Mononuclear cell (primary cell): Measurements from ENCODE around the gene LEFTY1. TPM values are rescaled to one million over a fixed set of nuclear protein-coding genes. Genes with fewer than 3 reads are reported as not detected.

Source experiments
- H3K27me3 ChIP-seq: 2 replicates; pipeline ENCODE4 v1.6.0; 2011; ENCODE audit warnings: low read length, control low read depth; ENCODE audit not compliant: insufficient read depth
- H3K4me1 ChIP-seq: 2 replicates; pipeline ENCODE4 v1.5.1; 2011; ENCODE audit warnings: mild to moderate bottlenecking, low read length, control low read depth; ENCODE audit not compliant: insufficient read depth
- H3K4me3 ChIP-seq: 2 replicates; pipeline ENCODE4 v1.5.1; 2011; ENCODE audit warnings: mild to moderate bottlenecking, low read length, moderate library complexity
- H3K9me3 ChIP-seq: 2 replicates; pipeline ENCODE4 v1.5.1; 2011; ENCODE audit warnings: low read depth, mild to moderate bottlenecking, control low read depth, low read length
- total RNA-seq: library from RNA; depleted of rRNA; stranded (reverse); fragments of >200 nt; gene quantifications from one replicate; pipeline ENCODE4 v1.2.3, GENCODE V29; 2012

Gene LEFTY1
- total RNA-seq, 1 donor, result 0.84 TPM

DNA sequence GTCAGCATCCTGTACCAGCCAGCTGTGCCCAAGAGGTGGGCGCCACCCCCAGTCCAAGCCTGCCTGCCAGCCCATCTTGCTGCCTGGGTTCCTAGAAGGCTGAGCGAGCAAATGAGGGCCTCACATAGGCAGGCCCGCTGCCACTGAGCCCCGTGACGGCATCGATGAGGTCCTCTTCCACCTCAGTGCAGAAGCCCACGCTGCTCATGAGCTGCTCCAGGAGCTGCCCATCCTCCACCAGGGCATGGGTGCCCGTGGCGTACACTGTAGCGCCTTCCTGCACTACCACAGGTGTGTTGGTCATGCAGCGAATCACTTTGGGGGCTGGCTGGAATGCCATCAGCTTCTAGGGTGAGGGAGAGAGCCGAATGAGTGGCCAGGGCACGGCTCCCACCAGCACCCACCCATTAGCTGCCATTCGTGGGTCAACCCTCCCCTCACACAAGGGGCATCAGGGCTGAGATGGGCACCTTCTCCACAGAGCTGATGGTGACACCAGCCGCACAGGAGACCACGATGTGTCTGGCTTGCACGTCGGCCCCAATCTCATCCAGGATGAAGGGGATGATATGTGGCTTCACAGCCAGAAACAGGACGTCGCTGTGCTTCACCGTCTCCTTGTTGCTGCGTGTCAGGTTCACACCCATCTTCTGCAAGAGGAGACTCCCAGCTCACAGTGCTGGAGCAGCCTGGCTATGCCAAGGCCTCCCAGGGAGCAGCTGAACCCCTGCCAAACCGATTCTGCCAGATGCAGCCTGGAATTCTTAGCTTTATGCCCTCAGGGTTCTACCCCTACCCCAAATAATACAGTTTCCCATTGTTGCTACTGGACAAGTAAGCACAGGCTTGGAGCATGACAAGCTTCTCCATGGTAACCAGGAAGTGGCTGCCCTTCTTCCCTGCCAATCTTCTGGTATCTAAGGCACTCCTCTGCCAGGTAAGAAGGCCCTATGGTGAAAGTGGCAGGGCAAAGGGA lies 33.1 kb upstream of the LEFTY1 start:
- H3K4me3 ChIP-seq, result no peak overlapping the region

DNA sequence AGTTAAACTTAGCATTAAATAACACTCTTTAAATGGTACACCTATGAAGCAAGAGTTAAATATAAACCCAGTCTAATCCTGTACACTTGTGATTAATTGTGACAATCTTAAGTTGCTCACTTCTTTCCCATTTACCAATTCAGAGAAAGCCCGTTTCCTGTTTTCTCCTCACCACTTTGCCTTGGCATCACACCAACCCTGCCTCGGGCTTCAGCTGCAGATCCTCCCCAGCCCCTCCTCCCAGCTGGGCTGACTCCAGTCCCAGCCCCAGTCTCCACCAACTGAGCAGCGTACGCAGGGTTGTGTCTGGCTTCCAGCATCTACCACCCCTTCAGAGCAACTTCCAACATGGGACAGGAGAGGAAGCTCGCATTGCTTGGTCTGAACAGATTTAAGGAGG lies 31.0 kb upstream of the LEFTY1 start:
- Histone ChIP-seq H3K4me1 (peaks cover 19% of the 10 kb centered on the region), H3K27me3 (no peaks in the 10 kb centered on the region), H3K9me3 (no peaks in the 10 kb centered on the region), H3K4me3 (no peak overlapping the region)

More for the DNA sequence above, 33.1 kb upstream of the LEFTY1 start:
- H3K4me1 ChIP-seq, result peaks cover 28% of the 10 kb centered on the region
- H3K27me3 ChIP-seq, result no peaks in the 10 kb centered on the region
- H3K9me3 ChIP-seq, result no peaks in the 10 kb centered on the region

DNA sequence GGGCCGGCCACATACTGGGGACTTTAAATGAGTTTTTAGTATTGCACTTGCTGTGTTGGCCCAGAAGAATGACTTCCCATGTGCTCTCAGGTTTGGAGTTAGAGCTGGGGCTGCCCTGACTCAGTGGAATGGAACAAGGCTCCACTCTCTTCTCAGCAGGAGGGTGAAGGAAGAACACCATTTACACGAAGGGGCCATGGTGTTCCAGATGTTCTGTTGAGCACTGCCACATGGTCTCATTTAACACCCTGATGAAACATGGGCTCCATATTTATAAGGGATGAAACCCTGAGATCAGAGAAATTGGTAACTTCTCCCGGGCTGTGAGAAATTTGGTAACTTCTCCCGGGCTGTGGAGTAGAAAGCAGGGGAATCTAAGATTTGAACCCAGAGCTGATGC lies 29.3 kb upstream of the LEFTY1 start:
- H3K4me1 ChIP-seq, result peaks cover 10% of the 10 kb centered on the region
- H3K27me3 ChIP-seq, result no peaks in the 10 kb centered on the region
- H3K4me3 ChIP-seq, result no peak overlapping the region
- no peaks in the 10 kb centered on the region for H3K9me3 ChIP-seq

DNA sequence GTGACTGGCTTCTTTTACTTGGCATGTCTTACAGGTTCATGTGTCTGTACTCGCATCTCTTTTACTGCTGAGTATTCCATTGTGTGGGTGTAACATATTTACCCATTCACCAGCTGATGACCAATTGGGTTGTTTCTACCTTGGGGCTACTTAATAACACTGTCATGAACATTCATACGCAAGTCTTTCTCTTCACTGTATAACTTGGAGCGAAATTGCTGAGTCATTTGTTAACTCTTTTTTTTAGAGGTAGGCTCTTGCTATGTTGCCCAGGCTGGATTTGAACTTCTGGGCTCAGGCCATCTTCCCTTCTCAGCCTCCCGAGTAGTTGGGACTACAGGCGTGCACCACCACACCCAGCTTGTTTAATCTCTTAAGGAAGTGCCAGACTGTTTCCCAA lies 28.6 kb upstream of the LEFTY1 start:
- H3K4me3 ChIP-seq, result no peak overlapping the region
- H3K4me1 ChIP-seq, result peaks cover 2% of the 10 kb centered on the region
- H3K27me3 ChIP-seq, result no peaks in the 10 kb centered on the region
- H3K9me3 ChIP-seq, result no peaks in the 10 kb centered on the region

DNA sequence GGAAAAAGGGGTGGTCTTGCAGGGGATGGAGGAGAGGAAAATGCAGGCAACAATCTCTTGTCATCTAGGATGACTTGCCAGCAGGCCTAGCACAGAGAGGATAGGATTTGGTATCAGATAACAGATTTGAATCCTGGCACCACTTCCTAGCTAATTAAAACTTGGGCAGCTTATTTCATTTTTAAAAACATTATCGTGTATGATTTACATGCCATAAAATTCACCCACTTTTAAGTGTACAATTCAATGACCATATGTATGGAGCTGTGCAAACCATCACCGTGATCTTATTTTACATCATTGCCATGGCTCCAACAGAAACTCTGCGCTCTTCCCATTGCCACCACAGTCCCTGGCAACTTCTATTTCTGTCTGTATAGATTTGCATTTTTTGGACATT lies 28.2 kb upstream of the LEFTY1 start:
- Histone ChIP-seq H3K4me3 (no peak overlapping the region), H3K9me3 (no peaks in the 10 kb centered on the region), H3K27me3 (no peaks in the 10 kb centered on the region)

DNA sequence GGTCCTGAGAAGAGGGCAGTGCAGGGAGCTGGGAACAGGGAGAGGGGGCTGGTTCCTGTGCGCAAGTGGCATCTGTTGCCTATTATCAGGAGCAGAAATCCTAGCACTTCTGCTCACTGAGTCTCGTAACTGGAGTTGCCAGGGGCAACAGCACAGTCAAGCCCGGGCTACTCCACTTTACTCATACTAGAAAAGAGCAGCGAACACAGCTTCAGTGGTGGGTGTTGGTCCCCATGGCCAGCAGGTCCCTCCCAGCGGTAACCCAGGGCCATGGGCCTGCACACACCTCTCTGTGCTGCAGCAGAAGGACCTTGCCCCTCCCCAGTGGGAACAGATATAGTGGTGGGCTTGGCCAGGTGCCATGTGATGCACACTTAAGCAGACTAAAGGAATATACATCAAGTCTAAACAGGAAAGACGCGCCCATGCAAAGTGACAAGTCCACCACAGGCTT lies 26.6 kb upstream of the LEFTY1 start:
- Histone ChIP-seq H3K4me3 (no peak overlapping the region), H3K4me1 (peaks cover 11% of the 10 kb centered on the region), H3K9me3 (no peaks in the 10 kb centered on the region), H3K27me3 (no peaks in the 10 kb centered on the region)

More for the DNA sequence above, 28.2 kb upstream of the LEFTY1 start:
- no peaks in the 10 kb centered on the region for H3K4me1 ChIP-seq

DNA sequence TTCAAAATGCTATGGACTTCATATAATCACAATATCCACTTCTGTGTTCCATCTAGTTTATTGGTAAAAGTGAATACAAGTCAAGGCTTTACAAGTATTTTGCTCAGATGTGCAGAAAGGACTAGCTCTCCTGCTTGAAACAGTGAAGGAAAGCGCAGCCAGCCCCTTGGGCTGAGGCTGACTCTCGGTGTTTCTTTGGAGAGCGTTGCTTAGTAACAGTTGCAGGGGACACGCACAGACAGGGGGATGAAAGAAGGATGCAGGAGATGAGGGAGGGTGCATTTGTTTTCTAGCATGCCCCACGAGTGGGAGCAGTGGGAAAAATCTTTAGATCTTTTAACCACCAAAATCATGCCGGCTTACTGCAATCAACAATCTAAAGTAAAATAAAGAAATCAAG lies 26.0 kb upstream of the LEFTY1 start:
- Histone ChIP-seq H3K4me1 (peaks cover 17% of the 10 kb centered on the region), H3K9me3 (no peaks in the 10 kb centered on the region), H3K4me3 (no peak overlapping the region), H3K27me3 (no peaks in the 10 kb centered on the region)

DNA sequence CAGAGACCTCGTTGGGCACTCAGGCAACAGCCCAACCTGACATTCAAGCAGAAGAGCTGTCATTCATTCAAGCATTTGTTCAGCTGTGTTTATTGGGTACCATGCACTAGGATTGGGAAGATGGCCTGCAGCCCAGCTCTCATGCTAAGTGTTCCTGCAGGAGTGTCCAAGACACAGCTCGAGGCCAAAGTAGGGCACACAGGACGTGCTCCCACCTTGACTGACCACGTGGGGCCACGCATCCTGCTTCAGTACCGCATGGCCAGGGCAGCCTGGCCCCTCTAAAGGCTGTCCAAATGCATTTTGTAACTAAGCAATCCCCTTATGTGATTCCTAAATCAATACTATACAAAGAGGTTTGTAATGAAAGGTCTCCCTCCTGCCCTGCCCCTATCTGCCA lies 25.4 kb upstream of the LEFTY1 start:
- Histone ChIP-seq H3K4me1 (peaks cover 22% of the 10 kb centered on the region), H3K4me3 (no peak overlapping the region), H3K9me3 (no peaks in the 10 kb centered on the region), H3K27me3 (no peaks in the 10 kb centered on the region)

DNA sequence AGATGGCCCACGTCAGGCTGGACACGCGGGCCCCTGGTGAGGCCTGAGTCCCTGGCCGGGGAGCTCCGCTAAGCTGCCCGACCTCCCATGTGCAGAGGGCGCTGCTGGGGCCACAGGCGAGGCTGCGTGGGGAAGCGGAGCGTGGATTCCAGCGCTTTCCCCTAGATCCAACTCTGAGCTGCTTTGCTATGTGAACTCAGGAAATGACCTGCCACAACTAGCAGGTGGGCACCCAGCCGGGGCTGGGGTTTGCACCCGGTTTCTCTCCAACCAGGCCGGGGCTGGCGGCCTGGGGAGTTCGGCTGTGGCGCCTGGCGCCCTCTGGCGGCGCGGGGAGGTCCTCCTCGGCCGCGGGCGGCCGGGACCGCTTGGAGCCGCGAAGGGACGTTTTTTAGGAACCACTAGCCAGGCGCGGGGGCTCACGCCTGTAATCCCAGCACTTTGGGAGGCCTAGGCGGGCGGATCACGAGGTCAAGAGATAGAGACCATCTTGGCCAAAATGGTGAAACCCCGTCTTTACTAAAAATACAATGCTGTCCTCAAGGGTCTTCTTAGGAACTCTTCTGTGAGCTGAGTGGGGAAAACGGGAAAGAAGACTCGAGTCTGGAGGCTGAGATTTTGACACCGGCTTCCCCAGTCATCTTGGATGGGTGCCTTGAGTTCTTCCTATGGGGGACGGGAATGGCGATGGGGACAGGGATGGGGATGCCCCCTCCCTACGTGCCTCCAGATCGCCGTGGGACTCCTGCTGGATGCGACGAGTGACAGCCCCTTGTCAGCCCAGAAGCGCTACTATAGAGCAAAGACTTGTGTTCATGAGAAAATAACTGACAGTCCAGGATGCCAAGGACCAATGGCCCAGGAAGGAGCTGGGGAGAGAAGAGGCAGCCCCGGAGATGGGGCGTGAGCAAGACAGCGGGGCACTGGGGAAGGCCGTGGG lies 22.5 kb upstream of the LEFTY1 start:
- peaks cover 23% of the 10 kb centered on the region for H3K4me1 ChIP-seq
- H3K9me3 ChIP-seq, result no peaks in the 10 kb centered on the region
- H3K27me3 ChIP-seq, result no peaks in the 10 kb centered on the region
- H3K4me3 ChIP-seq, result no peak overlapping the region

DNA sequence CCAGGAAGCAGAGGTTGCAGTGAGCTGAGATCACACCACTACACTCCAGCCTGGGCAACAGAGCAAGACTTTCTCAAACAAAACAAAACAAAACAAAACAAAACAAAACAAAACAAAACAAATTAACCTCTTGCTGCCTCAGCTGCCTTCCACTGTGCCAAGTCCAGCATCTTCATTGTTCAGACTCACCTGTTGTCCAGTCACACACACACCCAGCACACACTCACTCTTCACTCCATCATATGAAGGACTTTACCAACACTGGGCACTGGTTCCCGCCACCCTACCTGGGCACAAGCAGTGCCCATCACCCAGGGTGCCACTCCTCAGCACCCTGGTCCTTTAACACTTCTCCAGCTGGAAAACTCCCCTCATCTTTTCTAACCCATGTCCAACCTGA lies 20.5 kb upstream of the LEFTY1 start:
- no peaks in the 10 kb centered on the region for H3K9me3 ChIP-seq
- H3K27me3 ChIP-seq, result no peaks in the 10 kb centered on the region
- peaks cover 23% of the 10 kb centered on the region for H3K4me1 ChIP-seq
- no peak overlapping the region for H3K4me3 ChIP-seq

DNA sequence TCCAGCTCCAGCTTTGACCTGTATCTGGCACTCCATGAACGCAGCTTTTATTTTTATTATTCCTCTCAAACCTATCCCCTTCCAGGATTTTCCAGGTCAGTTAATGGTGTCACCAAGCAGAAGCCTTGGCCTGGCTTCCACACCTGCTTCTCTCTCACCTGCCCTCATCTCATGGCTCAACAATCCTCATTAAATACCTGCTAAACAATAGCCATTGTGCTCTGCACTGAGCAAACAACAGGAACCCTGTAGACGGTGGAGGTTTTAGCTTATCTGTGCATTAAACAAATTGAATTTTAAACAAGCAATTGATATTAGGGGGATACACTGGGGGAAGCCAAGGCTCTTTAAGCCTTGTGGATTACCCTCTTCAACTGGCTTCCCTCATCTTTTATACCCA lies 19.8 kb upstream of the LEFTY1 start:
- Histone ChIP-seq H3K27me3 (no peaks in the 10 kb centered on the region), H3K9me3 (no peaks in the 10 kb centered on the region), H3K4me1 (peaks cover 23% of the 10 kb centered on the region)

DNA sequence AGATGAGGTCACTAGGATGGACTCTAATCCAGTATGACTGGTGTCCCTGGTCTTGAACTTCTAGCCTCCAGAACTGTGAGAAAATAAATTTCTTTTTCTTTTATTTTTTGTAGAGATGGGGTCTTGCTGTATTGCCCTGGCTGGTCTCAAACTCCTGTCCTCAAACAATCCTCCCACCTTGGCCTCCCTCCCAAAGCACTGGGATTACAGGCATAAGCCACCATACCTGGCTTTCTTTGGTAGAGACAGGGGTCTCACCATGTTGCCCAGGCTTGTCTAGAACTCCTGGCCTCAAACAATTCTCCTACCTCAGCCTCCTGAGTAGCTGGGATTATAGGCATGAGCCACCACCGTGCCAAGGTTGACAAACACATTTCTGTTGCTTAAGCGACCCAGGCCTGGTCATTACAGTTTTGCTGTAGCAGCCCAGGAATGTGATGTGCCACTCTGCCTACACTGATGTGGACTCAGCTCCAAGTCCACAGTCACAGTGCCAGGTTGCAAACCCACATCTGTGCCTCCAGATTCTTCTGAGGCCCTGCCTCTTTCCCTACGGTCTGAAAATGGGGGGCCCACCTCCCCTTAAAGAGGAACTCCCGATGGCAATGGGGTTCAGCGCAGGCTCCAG lies 19.2 kb upstream of the LEFTY1 start:
- Histone ChIP-seq H3K4me3 (no peak overlapping the region), H3K9me3 (no peaks in the 10 kb centered on the region), H3K27me3 (no peaks in the 10 kb centered on the region), H3K4me1 (peaks cover 23% of the 10 kb centered on the region)

More for the DNA sequence above, 19.8 kb upstream of the LEFTY1 start:
- no peak overlapping the region for H3K4me3 ChIP-seq

DNA sequence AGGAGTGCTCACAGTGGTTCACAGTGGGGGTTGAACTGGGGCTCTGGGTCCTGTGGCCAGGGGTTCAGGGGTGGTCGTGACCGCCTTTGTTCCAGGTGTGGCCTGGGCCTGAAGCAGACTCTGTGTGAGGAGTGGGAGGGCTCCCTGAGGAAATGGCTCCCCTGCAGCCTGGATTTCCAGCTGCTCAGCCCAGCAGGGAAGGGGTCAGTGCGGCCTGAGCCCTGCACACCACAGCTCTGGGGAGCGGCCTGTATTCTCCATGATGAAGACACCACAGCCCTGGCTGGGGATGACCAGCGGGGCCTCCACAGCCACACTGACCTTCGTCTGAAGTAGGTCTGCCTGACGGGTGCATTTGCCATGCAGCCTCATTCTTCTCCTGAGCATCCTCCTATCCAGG lies 18.4 kb upstream of the LEFTY1 start:
- Histone ChIP-seq H3K4me3 (no peak overlapping the region), H3K4me1 (peaks cover 23% of the 10 kb centered on the region), H3K27me3 (no peaks in the 10 kb centered on the region), H3K9me3 (no peaks in the 10 kb centered on the region)

DNA sequence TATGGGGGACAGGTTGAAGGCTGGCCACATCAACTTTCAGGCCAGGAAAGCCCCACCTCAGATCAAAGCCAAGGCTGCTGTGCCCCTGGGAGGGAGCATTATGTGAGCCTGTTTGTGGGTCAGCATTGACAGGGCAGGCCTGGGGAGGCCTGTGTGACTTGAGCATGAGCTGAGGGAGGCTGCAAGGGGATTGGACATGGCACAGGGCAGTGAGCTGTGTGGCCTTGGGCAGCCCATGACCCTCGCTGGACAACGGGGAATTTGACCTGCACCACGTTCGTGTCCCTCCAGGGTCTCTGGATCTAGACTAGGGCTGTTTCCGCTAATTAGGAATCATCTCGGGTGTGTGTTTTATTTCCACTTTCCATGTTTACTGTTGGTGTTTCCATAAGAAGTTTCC lies 17.5 kb upstream of the LEFTY1 start:
- H3K27me3 ChIP-seq, result no peaks in the 10 kb centered on the region

DNA sequence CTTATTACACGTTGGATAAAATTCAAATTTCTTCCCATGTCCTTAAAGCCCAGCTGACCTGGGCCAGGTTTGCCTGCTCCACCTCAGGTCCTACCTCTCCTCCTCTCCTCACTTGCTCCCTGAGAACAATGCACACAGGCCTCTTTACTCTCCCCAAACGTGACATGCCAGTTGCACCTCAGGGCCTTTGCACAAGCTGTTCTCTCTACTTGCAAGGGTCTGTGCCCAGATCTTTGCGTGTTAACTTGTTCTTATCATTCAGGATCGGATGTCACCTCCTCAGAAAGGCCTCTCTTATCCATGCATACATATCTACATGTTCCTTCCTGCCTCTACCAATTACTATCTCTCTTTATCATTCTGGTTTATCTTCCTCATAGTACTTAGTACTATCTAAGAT lies 14.7 kb upstream of the LEFTY1 start:
- Histone ChIP-seq H3K9me3 (no peaks in the 10 kb centered on the region), H3K27me3 (no peaks in the 10 kb centered on the region), H3K4me1 (peaks cover 5% of the 10 kb centered on the region), H3K4me3 (no peak overlapping the region)

More for the DNA sequence above, 17.5 kb upstream of the LEFTY1 start:
- H3K4me1 ChIP-seq, result peaks cover 20% of the 10 kb centered on the region
- no peaks in the 10 kb centered on the region for H3K9me3 ChIP-seq
- no peak overlapping the region for H3K4me3 ChIP-seq
